Stimulated activated CD4-positive, alpha-beta T cell treated with anti-CD3 and anti-CD28 coated beads, Interleukin-1b, Interleukin-23, amount 100 ng/mL, for 4 hours (primary cell): ENCODE data around the gene NBEA.
"Not testable (repeated sequence)": the region's sequence is repeated elsewhere in the genome, so short reads cannot be mapped to it uniquely, and the experiment has no call there.

Experiments
- DNase-seq, 2 donors: peaks; one replicate each; pipeline ENCODE4 v3.0.0-alpha.2; 2020; ENCODE audit warnings: low read depth in 2 of 2

Gene NBEA

DNA sequence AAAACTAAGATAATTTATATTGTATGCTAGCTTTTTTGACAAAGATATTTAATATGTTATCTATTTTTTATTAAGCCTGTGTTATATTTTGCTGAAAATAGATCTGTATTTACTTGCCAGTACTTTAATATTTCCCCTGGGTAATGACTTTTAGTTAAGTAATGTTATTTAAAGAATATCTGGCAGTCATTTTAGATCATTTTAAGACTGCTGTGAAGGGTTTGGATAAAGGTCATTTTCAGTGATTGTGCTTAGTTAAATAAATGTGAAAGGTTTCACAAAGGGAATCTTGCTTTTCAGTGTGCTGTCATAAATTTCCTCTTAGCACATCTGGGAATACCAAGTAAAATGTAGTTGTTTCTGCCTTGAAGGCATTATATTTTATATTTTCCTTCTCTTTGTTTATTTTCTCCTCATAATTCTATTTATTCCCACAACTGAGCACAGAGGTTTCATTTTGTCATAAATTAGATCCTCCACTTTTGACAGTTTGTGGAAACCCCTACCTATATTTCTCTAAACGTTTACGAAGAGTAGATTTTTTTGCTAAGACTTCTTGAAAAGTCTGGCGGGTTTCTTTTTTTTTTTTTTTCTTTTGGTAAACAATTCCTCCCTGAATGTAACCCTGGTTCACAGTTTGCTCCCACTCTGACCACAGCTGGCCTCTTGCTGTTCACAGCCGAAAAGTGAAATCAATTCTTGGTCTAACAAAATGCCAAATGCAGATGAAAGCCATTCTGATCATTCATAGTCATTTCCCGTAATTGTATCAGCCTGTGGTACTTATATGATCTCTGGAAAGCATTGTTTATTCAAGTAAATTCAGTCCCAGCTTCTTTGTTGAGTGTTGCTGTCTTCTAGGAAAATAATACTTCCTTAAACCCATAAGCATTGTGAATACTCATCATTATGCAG is 446.6 kb downstream of the NBEA start:
- DNase-seq, result no peak

GRCh38 chr13:35389535-35389934 is 447.5 kb downstream of the NBEA start:
- no peak for DNase-seq

DNA sequence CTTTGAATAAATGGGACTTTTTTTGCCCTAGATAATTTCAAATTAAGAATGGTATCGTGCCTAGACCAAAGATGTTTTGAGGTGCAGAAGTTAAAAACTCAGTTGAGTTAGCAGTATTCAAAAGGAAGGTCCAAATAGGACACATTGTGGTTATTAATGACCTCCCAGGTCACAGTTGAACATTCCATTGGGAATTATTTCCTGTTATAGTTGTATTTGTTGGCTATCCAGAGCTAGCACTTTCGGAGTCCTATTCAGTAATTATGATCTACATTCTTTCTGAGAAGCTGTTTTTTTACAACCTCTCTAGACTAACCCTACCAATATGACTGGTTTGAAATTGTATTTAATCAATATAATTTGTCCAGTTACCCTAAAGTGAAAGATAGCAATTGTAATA is 450.7 kb downstream of the NBEA start:
- DNase-seq, result no peak

GRCh38 chr13:35393886-35394285 is 451.8 kb downstream of the NBEA start:
- no peak for DNase-seq

DNA sequence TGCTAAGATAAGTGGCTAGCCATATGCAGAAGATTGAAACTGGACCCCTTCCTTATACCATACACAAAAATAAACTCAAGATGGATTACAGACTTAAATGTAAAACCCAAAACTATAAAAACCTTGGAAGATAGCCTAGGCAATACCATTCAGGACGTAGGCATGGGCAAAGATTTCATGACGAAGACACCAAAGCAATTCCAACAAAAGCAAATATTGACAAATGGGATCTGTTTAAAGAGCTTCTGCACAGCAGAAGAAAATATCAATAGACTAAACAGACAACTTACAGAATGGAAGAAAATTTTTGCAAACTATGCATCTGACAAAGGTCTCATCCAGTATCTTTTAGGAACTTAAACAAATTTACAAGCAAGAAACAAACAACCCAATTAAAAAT is 466.2 kb downstream of the NBEA start:
- DNase-seq, result not testable (repeated sequence)

DNA sequence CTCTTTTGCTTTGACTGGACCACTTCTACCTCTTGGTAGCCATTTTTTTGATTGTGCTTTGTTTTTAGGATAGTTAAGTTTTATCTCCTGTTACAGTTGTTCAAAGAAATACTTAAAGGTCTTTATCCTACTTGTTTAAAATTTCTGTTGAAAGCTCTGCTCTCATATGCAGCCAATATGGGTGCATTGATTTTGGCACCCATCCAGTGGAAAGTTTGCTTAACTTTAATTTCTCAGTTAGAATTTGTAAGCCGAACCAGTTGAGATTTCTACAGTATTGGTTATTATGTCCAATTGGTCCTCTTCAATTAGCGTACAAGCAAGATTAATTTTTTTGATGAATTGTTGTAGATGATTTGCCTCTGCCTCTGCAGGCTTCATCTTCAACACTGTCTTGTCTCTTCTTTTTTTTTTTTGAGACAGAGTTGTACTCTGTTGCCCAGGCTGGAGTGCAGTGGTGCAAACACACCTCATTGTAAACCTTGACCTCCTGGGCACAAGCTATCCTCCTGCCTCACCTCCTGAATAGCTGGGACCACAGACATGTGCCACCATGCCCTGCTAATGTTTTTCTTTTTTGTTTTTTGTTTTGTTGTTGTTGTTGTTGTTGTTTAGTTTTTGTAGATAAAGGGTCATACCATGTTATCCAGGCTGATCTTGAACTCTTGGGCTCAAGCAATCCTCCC is 469.1 kb downstream of the NBEA start:
- DNase-seq, result no peak

DNA sequence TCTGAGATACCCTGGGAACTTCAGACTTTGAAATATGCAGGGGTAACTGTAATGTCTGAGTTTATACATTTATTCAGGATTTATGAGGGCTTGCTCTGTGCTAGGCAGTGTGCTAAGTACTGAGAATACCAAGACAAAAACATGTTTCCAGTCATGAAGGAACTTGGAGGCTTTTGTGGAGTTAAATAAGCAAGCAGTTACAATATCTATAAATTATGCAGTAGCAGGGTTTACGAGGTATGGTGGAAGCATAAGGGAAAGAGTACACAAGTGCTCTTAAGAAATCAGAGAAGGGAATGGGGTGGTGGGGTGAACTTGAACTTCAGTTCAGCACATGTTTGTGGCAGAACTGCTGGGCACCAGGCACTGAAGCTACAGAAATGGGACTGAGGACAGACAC is 506.4 kb downstream of the NBEA start:
- DNase-seq, result no peak

GRCh38 chr13:35449821-35450220 is 507.8 kb downstream of the NBEA start:
- DNase-seq, result no peak

DNA sequence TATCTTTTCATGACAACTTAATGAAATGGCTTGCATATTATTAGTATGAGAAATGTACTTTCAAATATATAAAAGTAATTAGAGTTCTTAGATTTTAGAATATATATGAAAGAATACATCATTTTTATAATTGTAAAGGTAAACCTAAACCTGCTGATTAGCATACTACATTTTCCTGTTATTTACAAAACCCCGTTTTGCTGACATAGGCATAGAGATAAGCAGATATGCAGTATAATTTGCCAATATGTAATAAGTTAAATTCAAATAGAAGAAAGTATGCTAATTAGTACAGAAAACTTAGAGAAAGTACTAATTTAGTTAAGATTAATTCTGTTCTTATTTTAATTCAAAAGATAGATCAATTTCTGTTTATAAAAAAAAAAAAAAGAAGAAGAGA is 513.0 kb downstream of the NBEA start:
- DNase-seq, result no peak

GRCh38 chr13:35457258-35457657 is 515.2 kb downstream of the NBEA start:
- DNase-seq, result no peak

DNA sequence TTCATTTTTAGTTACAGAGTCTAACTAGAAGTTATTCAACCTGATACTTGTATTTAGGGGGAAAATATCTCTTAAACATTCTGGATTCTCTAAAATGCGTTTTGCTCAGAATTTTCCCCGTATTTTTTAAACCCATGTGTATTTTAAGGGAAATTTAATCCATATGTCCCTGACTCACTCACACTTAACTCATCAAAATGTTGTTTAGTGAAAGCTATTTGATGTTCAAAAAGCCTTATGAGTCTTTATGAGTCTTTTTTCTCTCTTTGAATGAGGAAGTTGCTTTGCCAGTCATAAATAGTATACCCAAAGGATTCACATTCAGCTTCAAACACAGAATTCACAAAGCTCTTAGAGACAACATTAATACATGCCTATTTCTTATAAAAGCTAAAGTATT is 518.0 kb downstream of the NBEA start:
- no peak for DNase-seq

DNA sequence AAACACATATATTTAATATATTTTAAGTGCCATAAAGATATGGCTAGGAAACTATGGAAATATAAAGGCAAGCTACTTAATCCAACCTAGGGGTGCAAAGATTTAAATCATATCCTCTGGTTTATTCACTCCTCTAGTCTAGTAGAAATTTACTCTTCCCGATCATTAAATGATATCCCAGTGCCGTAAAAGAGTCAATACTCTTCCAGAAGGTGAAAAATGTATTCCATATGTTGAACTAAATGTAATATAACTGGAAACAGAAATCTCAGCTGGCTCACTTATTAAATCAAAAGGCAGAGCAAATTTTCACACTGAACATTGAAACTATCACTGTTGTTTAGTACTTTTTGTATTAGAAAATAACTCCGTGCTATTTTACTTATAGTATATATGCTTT is 523.3 kb downstream of the NBEA start:
- no peak for DNase-seq

GRCh38 chr13:35468195-35468594 is 526.1 kb downstream of the NBEA start:
- DNase-seq, result no peak

GRCh38 chr13:35469806-35470525 is 527.9 kb downstream of the NBEA start:
- no peak for DNase-seq

GRCh38 chr13:35470671-35471661 is 528.9 kb downstream of the NBEA start:
- no peak for DNase-seq

DNA sequence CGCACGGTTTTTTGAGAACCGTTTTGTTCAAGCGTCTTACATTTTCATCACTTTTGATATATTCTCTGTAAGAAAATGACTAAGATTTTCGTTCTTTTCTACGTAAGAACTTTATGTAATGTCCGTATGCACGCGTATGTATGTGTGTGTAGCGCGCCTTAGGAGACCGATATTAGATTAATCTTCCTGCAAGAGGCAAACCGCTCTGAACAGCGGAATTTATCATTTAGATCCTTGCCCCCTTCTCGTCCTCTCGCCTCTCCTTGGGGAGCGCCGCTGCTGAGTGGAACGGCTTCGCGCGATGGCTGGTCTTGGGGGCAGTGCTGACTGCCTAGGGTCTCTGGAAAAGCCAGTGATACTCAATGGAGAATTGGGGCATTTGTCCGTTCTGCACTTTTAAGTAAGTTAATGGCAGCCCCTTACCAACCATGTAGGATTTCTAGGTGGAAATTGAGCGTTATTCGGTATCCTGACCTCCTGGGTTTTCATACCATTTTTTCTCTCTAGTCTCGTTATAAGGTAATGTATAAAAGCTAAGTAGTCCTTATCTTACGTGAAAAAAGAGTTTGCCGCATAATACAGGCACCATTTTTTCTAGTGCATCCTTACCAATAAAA is 529.7 kb downstream of the NBEA start:
- DNase-seq, result no peak

- DNase-seq, result no peak
Observed at GRCh38 chr13:35472323-35472881, 530.3 kb downstream of the NBEA start.

DNA sequence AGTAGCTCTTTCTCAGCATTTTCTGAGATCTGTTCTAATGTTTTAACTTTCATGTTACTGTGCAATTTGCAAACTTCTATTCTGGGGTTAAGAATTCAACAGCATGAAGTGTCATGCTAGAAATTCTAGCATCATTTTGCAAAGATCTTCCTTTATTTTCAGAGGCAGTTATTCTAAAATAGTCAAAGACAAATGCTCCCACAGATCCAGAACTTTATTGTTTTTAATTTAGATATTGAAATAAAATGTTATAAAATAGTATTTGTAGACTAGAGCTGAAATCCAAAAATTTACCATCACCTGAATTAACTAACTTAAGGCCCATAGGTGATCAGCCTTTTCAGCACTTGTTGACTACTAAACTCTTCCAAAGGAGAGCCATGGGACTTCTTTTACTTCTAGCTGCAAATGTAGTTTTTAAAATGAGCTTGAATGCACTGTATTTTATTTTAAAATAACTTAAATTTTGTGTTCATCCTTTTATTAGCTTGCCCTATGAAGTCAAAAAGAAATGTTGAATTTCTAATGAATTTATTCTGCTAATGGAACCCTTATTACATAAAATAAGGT is 531.2 kb downstream of the NBEA start:
- no peak for DNase-seq

DNA sequence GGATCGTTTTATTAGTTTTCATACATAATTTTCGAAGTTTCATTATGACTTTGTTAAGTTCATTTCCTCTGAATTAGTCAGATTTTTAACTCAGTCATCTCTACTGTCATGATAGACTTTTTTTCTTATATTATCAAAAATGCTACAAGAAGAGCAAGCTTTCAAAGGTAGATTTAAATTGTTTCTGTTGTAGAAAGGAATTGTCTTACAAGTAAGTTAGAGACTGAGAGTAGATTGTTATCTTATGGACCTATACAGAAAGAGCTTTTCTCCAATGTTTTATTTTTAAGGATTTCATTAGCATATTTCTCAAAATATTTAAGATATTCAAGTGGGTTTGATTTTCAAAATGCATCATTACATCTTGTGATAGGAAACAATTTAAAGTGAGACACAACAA is 531.7 kb downstream of the NBEA start:
- no peak for DNase-seq
